ENCODE measurements around the gene SETBP1. TPM values are rescaled to one million over a fixed set of nuclear protein-coding genes. Genes with fewer than 3 reads are reported as not detected.

Gene SETBP1
- total RNA-seq, 4 donors from 2014 or later, result 7.8 to 16.6 (median 11.7) TPM

DNA sequence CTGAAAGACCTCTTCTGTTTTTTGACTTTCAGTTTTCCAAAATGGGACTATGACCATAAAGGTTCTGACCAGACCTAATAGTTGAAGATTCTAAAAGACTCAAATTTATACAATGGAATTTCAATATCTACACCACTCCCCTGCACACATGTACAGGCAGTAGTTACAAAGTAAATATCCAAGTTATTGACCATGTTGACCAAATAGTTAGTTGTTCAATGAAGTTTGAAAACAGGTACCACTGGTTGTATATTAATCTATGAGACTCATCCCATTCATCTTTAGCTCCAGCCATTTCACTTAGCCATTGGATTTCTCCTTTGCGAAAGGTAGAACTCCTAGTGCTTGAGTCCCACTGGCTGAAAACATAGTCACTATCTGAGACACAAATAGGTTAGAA, 277.4 kb downstream of the SETBP1 start:
- TF ChIP-seq, protein P1, sequence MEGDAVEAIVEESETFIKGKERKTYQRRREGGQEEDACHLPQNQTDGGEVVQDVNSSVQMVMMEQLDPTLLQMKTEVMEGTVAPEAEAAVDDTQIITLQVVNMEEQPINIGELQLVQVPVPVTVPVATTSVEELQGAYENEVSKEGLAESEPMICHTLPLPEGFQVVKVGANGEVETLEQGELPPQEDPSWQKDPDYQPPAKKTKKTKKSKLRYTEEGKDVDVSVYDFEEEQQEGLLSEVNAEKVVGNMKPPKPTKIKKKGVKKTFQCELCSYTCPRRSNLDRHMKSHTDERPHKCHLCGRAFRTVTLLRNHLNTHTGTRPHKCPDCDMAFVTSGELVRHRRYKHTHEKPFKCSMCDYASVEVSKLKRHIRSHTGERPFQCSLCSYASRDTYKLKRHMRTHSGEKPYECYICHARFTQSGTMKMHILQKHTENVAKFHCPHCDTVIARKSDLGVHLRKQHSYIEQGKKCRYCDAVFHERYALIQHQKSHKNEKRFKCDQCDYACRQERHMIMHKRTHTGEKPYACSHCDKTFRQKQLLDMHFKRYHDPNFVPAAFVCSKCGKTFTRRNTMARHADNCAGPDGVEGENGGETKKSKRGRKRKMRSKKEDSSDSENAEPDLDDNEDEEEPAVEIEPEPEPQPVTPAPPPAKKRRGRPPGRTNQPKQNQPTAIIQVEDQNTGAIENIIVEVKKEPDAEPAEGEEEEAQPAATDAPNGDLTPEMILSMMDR (IDR thresholded peaks at IDR 0.05), result no peak
- no peak for TF ChIP-seq POLR2A (IDR thresholded peaks at IDR 0.05)
- intact Hi-C loops (cut with DNase I; ENCODE audit: low total_unique reads), result no loop called here
- no peak for DNase-seq (ENCODE audit: low spot score in 2 of 2)
- H3K4me3 ChIP-seq (ENCODE audit: low read depth, poor library complexity, severe bottlenecking), result no peak overlapping the region
- WGBS, 2 donors, result 96 to 100% methylated on average over 1 of the region's 1 CpG

DNA sequence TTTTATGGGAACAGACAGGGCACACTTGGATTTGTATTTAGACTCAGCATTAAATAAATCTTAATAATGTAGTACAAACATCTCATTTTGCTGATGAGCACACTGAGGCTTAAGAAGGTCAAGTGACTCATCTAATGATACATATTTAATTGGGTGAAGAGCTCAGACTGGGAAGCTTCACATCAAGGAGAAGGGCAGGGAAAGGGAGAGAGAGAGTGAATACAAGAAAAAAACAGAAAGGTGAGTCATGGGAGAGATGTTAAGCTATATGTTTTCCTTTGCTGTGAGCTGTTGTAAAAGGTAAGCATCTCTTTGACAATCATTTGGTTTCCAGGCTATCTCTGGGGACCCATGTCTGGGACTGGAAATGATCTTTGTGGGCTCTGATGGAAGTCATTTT, 277.8 kb downstream of the SETBP1 start:
- DNase-seq (ENCODE audit: low spot score in 2 of 2), result no peak
- TF ChIP-seq, protein P1 (IDR thresholded peaks at IDR 0.05), result no peak
- no peak for TF ChIP-seq POLR2A (IDR thresholded peaks at IDR 0.05)
- H3K4me3 ChIP-seq (ENCODE audit: low read depth, poor library complexity, severe bottlenecking), result no peak overlapping the region
- intact Hi-C loops (cut with DNase I; ENCODE audit: low total_unique reads), result no loop called here

DNA sequence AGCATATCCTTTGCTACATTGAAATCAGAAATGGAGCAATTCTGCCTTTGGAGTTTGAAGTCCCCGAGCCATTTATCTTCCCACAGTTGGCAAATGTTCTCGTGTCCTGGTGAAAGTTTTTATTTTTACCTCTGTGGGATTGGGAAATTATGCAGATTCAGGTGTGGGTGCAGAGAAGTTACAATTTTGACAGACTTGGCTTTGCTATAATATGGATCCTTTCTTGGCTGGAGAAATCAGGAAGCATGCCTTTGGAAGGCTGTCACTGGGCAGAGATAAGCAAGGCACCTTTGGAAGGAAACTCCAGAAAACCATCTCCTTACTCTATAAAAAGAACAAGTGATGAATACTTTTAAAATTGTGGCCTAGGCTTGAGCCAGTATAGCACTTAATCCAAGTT, 278.3 kb downstream of the SETBP1 start:
- no peak overlapping the region for H3K4me3 ChIP-seq (ENCODE audit: low read depth, poor library complexity, severe bottlenecking)
- no peak for TF ChIP-seq POLR2A (IDR thresholded peaks at IDR 0.05)
- TF ChIP-seq, protein P1 (IDR thresholded peaks at IDR 0.05), result no peak
- WGBS, 2 donors, result 62 to 71% methylated on average over 2 of the region's 2 CpGs
- DNase-seq (ENCODE audit: low spot score in 2 of 2), result no peak
- intact Hi-C loops (cut with DNase I; ENCODE audit: low total_unique reads), result no loop called here

DNA sequence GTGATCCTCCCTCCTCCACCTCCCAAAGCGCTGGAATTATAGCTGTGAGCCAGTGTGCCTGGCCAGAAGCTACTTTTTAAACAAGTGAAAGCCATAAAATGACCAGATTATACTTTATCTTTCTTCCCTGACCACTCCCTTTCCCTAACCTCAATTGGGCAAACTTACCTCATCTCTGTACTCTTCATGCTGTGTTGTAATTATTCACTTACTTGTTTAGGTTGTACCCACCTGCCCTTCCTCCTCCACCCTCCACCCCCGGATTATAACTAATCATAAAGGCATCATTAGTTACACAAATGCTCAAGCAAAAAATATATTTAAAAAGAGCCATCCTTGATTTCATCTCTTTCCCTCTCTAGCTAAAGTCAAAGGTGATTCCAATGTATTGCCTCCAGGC, 279.9 kb downstream of the SETBP1 start:
- WGBS, 2 donors, result 91 to 95% methylated on average over 2 of the region's 2 CpGs
- TF ChIP-seq, protein P1 (IDR thresholded peaks at IDR 0.05), result no peak
- no peak for TF ChIP-seq POLR2A (IDR thresholded peaks at IDR 0.05)
- intact Hi-C loops (cut with DNase I; ENCODE audit: low total_unique reads), result no loop called here
- no peak overlapping the region for H3K4me3 ChIP-seq (ENCODE audit: low read depth, poor library complexity, severe bottlenecking)
- no peak for DNase-seq (ENCODE audit: low spot score in 2 of 2)

DNA sequence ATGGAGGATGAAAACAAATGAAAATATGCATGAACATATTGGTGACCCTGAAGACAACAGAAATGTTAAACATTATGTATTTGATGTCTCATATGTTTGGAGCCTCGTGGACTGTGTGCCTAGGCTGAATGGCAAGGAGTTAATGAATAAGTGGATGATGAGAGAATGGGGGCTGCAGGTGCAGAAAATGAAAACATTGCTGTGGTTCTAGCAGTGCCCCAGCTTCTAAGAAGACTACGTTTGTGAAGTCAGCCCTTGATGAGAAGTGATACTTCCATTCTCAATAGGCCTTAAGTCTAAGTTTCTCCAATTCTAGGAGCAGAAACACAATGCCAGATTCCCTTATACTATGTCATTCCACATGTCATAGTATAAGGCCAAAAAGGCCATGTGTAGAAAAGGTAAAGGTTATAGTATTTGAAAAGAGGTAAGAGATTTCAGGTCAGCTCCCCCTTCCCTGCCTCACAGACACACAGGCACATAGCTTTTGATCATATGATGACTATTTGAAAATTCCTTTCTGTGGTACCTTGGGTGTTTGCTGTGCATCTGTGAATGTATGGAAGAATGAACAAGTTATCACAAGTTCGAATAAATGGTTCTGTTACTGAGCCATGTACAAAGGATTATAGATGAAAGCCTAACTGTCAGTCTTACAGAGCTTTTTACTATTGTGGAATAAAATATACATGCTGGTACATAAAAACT, 280.8 kb downstream of the SETBP1 start:
- 82 to 83% methylated on average over 3 of the region's 3 CpGs for WGBS, 2 donors
- TF ChIP-seq POLR2A (IDR thresholded peaks at IDR 0.05), result no peak
- TF ChIP-seq, protein P1 (IDR thresholded peaks at IDR 0.05), result no peak
- H3K4me3 ChIP-seq (ENCODE audit: low read depth, poor library complexity, severe bottlenecking), result no peak overlapping the region
- intact Hi-C loops (cut with DNase I; ENCODE audit: low total_unique reads), result no loop called here
- DNase-seq (ENCODE audit: low spot score in 2 of 2), result no peak

DNA sequence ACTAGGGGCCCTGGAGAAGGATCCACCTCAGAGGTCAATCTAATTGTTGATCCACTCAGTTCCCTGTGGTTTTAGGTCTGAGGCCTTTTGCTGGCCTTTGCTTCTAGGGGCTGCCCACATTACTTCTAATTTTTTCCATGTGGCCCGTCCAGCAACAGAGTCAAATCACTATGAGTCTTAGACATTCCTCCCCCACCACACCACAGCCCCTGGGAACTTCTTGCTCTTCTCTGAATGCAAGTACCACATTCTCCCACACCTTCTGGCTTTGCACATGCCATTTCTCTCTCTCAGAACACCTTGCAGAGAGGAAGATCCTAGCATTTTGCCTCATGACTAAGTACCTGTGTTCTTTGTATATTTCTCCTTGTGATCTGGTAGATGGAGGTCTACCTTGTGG, 286.9 kb downstream of the SETBP1 start:
- intact Hi-C loops (cut with DNase I; ENCODE audit: low total_unique reads), result no loop called here
- 81 to 94% methylated on average over 1 of the region's 1 CpG for WGBS, 2 donors
- H3K4me3 ChIP-seq (ENCODE audit: low read depth, poor library complexity, severe bottlenecking), result no peak overlapping the region
- TF ChIP-seq, protein P1 (IDR thresholded peaks at IDR 0.05), result no peak
- TF ChIP-seq POLR2A (IDR thresholded peaks at IDR 0.05), result no peak
- no peak for DNase-seq (ENCODE audit: low spot score in 2 of 2)

Measured in lower leg skin (tissue), 4 donors.